GM23338 (cell line): ENCODE data around the gene DDRGK1. TPM values are rescaled to one million over a fixed set of nuclear protein-coding genes. Genes with fewer than 3 reads are reported as not detected.

Experiments
- ATAC-seq: fragments of 200-7000 bp; cut with Tn5 transposase; 3 replicates; pipeline ENCODE4 v1.9.1; 2020
- DNase-seq: peaks from one replicate; pipeline ENCODE4 v3.0.0-alpha.2; 2015; ENCODE audit warnings: low spot score
- H2AFZ ChIP-seq: fragments of 200-600 bp; sonication (generic); 2 replicates; pipeline ENCODE4 v1.8.0; 2016; ENCODE audit warnings: antibody characterized with exemption, mild to moderate bottlenecking, moderate library complexity
- H3F3A ChIP-seq: fragments of 200-600 bp; sonication (generic); replicated peaks from 2 replicates; pipeline ENCODE4 v1.8.0; 2017; ENCODE audit warnings: antibody characterized with exemption, mixed run types, low read depth
- H3K27ac ChIP-seq: fragments of 200-600 bp; sonication (generic); 2 replicates; pipeline ENCODE4 v1.6.1; 2016; ENCODE audit warnings: low read depth
- H3K27me3 ChIP-seq: fragments of 200-600 bp; sonication (generic); 2 replicates; pipeline ENCODE4 v1.8.0; 2016; ENCODE audit warnings: mild to moderate bottlenecking, mixed run types, moderate library complexity; ENCODE audit not compliant: insufficient read depth
- H3K36me3 ChIP-seq: fragments of 200-600 bp; sonication (generic); 2 replicates; pipeline ENCODE4 v1.8.0; 2016; ENCODE audit warnings: mild to moderate bottlenecking; ENCODE audit not compliant: insufficient read depth
- H3K4me1 ChIP-seq: fragments of 200-600 bp; sonication (generic); 2 replicates; pipeline ENCODE4 v1.8.0; 2016; ENCODE audit warnings: mild to moderate bottlenecking, moderate library complexity; ENCODE audit not compliant: insufficient read depth
- H3K4me2 ChIP-seq: fragments of 200-600 bp; sonication (generic); 2 replicates; pipeline ENCODE4 v1.7.1; 2017; ENCODE audit warnings: mixed run types
- H3K4me3 ChIP-seq: fragments of 200-600 bp; sonication (generic); 2 replicates; pipeline ENCODE4 v1.6.1; 2016; ENCODE audit warnings: mixed run types
- H3K79me2 ChIP-seq: fragments of 200-600 bp; sonication (generic); replicated peaks from 2 replicates; pipeline ENCODE4 v1.8.0; 2017; ENCODE audit warnings: mild to moderate bottlenecking; ENCODE audit not compliant: insufficient read depth
- H3K9me2 ChIP-seq: fragments of 200-600 bp; sonication (generic); 2 replicates; pipeline ENCODE4 v1.8.0; 2017; ENCODE audit not compliant: insufficient read depth
- H4K20me1 ChIP-seq: fragments of 200-600 bp; sonication (generic); replicated peaks from 2 replicates; pipeline ENCODE4 v1.8.0; 2017; ENCODE audit warnings: mild to moderate bottlenecking; ENCODE audit not compliant: insufficient read depth
- H3K27ac Mint-ChIP-seq: 2 replicates; pipeline ENCODE4 v1.8.0; 2020; ENCODE audit warnings: inconsistent platforms, mild to moderate bottlenecking, moderate library complexity, mixed read lengths
- H3K27me3 Mint-ChIP-seq: 3 replicates; pipeline ENCODE4 v1.8.0; 2022; ENCODE audit warnings: low read depth, mild to moderate bottlenecking, moderate library complexity, mixed read lengths, inconsistent platforms; ENCODE audit not compliant: insufficient read depth, poor library complexity
- H3K36me3 Mint-ChIP-seq: 3 replicates; pipeline ENCODE4 v1.8.0; 2021; ENCODE audit warnings: low read depth, mild to moderate bottlenecking, inconsistent platforms, moderate library complexity, mixed read lengths
- H3K4me1 Mint-ChIP-seq: 3 replicates; pipeline ENCODE4 v1.8.0; 2020; ENCODE audit warnings: mild to moderate bottlenecking, inconsistent platforms, mixed read lengths
- H3K4me3 Mint-ChIP-seq: 3 replicates; pipeline ENCODE4 v1.8.0; 2021; ENCODE audit warnings: moderate library complexity, mild to moderate bottlenecking, inconsistent platforms, mixed read lengths
- H3K9me3 Mint-ChIP-seq: 3 replicates; pipeline ENCODE4 v1.8.0; 2020; ENCODE audit warnings: moderate library complexity, mild to moderate bottlenecking, inconsistent platforms, mixed read lengths
- POLR2AphosphoS5 ChIP-seq: IDR thresholded peaks from 2 replicates; pipeline ENCODE4 v1.6.1; 2016; ENCODE audit warnings: antibody characterized with exemption, low read depth
- ZNF114 ChIP-seq: fragments of 250-450 bp; sonication (Bioruptor Pico); IDR thresholded peaks from 2 replicates; pipeline ENCODE4 v1.5.0; 2020; ENCODE audit warnings: mild to moderate bottlenecking, moderate library complexity
- polyA plus RNA-seq: library from polyadenylated mRNA; unstranded; fragments of >200 nt; fragmentation: Nextera tagmentation; extraction: Ambion mirVana; gene quantifications from 2 replicates; pipeline ENCODE4 v1.2.1, GENCODE V29; 2016
- total RNA-seq: library from RNA; depleted of rRNA; stranded (reverse); fragments of >200 nt; shearing (Covaris generic); gene quantifications from 2 replicates; pipeline ENCODE4 v1.2.3, GENCODE V29; 2014
- TF ChIP-seq, protein P1 (sequence below): fragments of 250-450 bp; sonication (Bioruptor Pico); IDR thresholded peaks from 2 replicates; pipeline ENCODE4 v1.5.0; 2020; ENCODE audit warnings: mild to moderate bottlenecking, moderate library complexity
- TF ChIP-seq, protein P2 (sequence below), 2 experiments: fragments of 200-600 bp in 1 of 2; sonication (generic) in 1 of 2; conservative IDR thresholded peaks; 2 replicates each; pipeline versions ENCODE4 v1.5.1 to v1.6.1; 2016 to 2017; ENCODE audit warnings: antibody characterized with exemption in 2 of 2, low read depth in 2 of 2, mild to moderate bottlenecking in 2 of 2, moderate library complexity in 1 of 2

DDRGK1 gene
- total and polyA plus RNA-seq, 2 experiments from 2014 or later, result 44.0 to 45.5 TPM

DNA sequence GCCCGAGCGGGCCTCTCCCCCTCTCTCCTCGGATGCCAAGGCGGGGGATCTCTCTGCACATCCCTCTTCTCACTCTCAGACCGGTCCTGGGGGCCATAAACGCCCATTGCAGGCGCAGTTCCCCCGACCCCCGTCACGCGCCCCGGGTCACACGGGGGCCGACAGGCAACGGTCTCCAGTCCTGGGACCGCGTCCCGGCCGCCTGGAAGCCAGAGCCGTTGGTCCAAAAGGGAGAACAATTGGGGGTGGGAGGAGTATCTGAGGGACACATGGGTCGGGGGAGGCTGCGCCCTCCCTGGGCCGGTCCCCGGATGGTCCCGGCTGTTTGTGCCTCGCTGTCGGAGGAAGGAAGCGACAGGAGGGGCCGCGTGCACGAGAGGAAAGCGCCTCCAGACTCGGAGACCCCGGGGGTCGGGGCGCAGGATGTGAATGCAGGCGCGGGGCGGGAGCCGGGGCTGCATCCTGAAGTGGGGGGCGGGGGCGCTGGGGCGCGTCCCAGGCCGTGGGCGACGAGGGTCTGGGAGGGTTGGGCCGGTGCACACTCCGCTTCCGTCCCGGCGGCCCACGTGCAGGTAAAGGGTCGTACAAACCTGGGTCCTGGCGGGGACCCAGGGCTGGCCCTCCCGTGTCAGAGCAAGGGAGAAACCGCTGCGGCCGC is 33.6 kb upstream of the DDRGK1 start:
- Histone ChIP-seq H3K36me3 (no peaks in the 10 kb centered on the region), H3K9me2 (no peaks in the 10 kb centered on the region), H3F3A (0 out of 2 replicates have a peak, but pooled peaks cover 6% of the 10 kb centered on the region), H3K79me2 (no peaks in the 10 kb centered on the region), H3K27me3 (peaks cover 46% of the 10 kb centered on the region), H3K4me1 (no peaks in the 10 kb centered on the region; the same call in 1 of the 2 replicates), H3K27ac (no peak overlapping the region), H4K20me1 (no peaks in the 10 kb centered on the region; the same call in 1 of the 2 replicates), H3K4me3 (peak overlapping the region; percentile 96), H2AFZ (peak overlapping the region; percentile 96), H3K4me2 (peak overlapping the region; percentile 96)
- Mint-ChIP-seq H3K4me3 (peak overlapping the region; percentile 79), H3K27me3 (peaks cover 59% of the 10 kb centered on the region), H3K36me3 (peaks cover 8% of the 10 kb centered on the region; the same call in 1 of the 3 replicates), H3K9me3 (no peaks in the 10 kb centered on the region), H3K27ac (no peak overlapping the region), H3K4me1 (peaks cover 21% of the 10 kb centered on the region)
- DNase-seq (peak; percentile 66), ATAC-seq (peak; percentile 20)
- TF ChIP-seq POLR2AphosphoS5, result peak; percentile 32; the same call in 1 of the 2 replicates
- TF ChIP-seq, protein P1, sequence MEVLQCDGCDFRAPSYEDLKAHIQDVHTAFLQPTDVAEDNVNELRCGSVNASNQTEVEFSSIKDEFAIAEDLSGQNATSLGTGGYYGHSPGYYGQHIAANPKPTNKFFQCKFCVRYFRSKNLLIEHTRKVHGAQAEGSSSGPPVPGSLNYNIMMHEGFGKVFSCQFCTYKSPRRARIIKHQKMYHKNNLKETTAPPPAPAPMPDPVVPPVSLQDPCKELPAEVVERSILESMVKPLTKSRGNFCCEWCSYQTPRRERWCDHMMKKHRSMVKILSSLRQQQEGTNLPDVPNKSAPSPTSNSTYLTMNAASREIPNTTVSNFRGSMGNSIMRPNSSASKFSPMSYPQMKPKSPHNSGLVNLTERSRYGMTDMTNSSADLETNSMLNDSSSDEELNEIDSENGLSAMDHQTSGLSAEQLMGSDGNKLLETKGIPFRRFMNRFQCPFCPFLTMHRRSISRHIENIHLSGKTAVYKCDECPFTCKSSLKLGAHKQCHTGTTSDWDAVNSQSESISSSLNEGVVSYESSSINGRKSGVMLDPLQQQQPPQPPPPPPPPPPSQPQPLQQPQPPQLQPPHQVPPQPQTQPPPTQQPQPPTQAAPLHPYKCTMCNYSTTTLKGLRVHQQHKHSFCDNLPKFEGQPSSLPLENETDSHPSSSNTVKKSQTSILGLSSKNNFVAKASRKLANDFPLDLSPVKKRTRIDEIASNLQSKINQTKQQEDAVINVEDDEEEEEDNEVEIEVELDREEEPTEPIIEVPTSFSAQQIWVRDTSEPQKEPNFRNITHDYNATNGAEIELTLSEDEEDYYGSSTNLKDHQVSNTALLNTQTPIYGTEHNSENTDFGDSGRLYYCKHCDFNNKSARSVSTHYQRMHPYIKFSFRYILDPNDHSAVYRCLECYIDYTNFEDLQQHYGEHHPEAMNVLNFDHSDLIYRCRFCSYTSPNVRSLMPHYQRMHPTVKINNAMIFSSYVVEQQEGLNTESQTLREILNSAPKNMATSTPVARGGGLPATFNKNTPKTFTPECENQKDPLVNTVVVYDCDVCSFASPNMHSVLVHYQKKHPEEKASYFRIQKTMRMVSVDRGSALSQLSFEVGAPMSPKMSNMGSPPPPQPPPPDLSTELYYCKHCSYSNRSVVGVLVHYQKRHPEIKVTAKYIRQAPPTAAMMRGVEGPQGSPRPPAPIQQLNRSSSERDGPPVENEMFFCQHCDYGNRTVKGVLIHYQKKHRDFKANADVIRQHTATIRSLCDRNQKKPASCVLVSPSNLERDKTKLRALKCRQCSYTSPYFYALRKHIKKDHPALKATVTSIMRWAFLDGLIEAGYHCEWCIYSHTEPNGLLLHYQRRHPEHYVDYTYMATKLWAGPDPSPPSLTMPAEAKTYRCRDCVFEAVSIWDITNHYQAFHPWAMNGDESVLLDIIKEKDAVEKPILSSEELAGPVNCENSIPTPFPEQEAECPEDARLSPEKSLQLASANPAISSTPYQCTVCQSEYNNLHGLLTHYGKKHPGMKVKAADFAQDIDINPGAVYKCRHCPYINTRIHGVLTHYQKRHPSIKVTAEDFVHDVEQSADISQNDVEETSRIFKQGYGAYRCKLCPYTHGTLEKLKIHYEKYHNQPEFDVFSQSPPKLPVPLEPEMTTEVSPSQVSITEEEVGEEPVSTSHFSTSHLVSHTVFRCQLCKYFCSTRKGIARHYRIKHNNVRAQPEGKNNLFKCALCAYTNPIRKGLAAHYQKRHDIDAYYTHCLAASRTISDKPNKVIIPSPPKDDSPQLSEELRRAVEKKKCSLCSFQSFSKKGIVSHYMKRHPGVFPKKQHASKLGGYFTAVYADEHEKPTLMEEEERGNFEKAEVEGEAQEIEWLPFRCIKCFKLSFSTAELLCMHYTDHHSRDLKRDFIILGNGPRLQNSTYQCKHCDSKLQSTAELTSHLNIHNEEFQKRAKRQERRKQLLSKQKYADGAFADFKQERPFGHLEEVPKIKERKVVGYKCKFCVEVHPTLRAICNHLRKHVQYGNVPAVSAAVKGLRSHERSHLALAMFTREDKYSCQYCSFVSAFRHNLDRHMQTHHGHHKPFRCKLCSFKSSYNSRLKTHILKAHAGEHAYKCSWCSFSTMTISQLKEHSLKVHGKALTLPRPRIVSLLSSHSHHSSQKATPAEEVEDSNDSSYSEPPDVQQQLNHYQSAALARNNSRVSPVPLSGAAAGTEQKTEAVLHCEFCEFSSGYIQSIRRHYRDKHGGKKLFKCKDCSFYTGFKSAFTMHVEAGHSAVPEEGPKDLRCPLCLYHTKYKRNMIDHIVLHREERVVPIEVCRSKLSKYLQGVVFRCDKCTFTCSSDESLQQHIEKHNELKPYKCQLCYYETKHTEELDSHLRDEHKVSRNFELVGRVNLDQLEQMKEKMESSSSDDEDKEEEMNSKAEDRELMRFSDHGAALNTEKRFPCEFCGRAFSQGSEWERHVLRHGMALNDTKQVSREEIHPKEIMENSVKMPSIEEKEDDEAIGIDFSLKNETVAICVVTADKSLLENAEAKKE, result no peak

DNA sequence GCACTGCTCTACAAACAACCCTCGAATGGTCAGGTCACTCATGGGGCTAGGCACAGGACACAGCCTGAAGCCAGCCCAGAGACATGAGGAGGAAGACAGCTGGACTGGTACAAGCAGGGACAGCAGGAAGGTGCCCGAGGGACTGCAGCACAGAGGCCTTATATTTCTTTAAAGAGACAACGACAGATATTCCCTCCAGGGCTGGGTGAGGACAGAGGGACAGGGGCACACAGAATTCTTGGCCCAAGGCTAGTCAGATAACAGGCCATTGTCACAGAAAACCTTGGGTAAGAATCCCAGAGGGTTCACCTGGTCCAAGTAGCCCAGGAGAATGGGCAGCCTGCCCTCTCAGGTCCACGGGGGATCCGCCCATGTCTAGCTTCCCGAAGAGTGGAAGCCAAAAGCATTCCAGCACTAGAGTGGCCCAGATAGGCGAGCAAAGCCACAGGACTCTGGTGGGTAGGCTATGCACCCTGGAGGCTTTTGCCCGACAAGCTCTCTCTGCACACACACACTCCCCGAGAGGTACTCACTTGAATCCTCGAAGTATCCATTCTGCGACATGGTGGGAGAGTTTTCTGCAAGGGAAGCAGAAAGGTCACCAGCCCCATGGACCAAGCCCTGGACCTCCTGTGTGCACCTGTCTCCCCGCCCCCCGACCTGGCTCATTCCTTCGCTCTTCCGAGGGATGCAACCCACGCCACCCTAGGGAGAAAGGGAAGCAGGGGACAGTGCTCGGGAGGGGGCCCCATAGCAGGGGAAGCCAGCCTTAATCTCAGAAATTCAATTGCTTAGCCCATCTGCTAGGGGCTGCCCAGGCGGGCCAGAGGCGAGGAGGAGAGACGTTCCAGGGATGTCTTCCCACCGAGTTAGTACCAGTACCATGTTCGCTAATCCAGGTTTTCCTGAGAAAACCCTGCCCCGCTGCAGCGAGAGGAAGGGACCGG is 32.8 kb upstream of the DDRGK1 start:
- Mint-ChIP-seq H3K36me3 (peaks cover 10% of the 10 kb centered on the region; the same call in 2 of the 3 replicates), H3K9me3 (no peaks in the 10 kb centered on the region), H3K4me3 (peak overlapping the region; percentile 79), H3K4me1 (peaks cover 19% of the 10 kb centered on the region), H3K27me3 (peaks cover 55% of the 10 kb centered on the region), H3K27ac (no peak overlapping the region)
- no peaks in the 10 kb centered on the region for H3K79me2 ChIP-seq
- H3K4me1 ChIP-seq, result no peaks in the 10 kb centered on the region; the same call in 1 of the 2 replicates
- H4K20me1 ChIP-seq, result no peaks in the 10 kb centered on the region; the same call in 1 of the 2 replicates
- no peak overlapping the region for H3K27ac ChIP-seq
- no peaks in the 10 kb centered on the region for H3K36me3 ChIP-seq
- DNase-seq, result no peak
- H3K27me3 ChIP-seq, result peaks cover 46% of the 10 kb centered on the region
- H3K4me2 ChIP-seq, result peak overlapping the region; percentile 96
- no peaks in the 10 kb centered on the region for H3K9me2 ChIP-seq
- peak overlapping the region; percentile 96 for H2AFZ ChIP-seq
- H3K4me3 ChIP-seq, result peak overlapping the region; percentile 96
- 0 out of 2 replicates have a peak, but pooled peaks cover 6% of the 10 kb centered on the region for H3F3A ChIP-seq
- no peak for ATAC-seq
- no peak for TF ChIP-seq ZNF114 (CRISPR knock-in tag)
- TF ChIP-seq, protein P2, sequence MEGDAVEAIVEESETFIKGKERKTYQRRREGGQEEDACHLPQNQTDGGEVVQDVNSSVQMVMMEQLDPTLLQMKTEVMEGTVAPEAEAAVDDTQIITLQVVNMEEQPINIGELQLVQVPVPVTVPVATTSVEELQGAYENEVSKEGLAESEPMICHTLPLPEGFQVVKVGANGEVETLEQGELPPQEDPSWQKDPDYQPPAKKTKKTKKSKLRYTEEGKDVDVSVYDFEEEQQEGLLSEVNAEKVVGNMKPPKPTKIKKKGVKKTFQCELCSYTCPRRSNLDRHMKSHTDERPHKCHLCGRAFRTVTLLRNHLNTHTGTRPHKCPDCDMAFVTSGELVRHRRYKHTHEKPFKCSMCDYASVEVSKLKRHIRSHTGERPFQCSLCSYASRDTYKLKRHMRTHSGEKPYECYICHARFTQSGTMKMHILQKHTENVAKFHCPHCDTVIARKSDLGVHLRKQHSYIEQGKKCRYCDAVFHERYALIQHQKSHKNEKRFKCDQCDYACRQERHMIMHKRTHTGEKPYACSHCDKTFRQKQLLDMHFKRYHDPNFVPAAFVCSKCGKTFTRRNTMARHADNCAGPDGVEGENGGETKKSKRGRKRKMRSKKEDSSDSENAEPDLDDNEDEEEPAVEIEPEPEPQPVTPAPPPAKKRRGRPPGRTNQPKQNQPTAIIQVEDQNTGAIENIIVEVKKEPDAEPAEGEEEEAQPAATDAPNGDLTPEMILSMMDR (conservative IDR thresholded peaks at IDR 0.05; ENCODE audit: low read depth in 2 of 2), result no peak
